K562 (cell line): ENCODE results near the gene RACK1. TPM values are rescaled to one million over a fixed set of nuclear protein-coding genes. Genes with fewer than 3 reads are reported as not detected.
A peak's percentile ranks its signal among the peaks of the same experiment; 100 is the strongest.

Experiments used
- JUND ChIP-seq, 2 experiments: IDR thresholded peaks; 2 replicates in 1 of 2; 3 replicates in 1 of 2; pipeline ENCODE4 v1.6.1; 2011; ENCODE audit warnings: borderline replicate concordance in 2 of 2, low read depth in 2 of 2, low read length in 2 of 2, improper control_type of control experiment in 1 of 2, missing biosample characterization in 1 of 2, missing genetic modification characterization in 1 of 2, missing genetic modification reagents in 1 of 2
- MITF ChIP-seq: IDR thresholded peaks from 2 replicates; pipeline ENCODE4 v1.6.1; 2014; ENCODE audit warnings: antibody characterized with exemption
- ZBTB2 ChIP-seq: fragments of 450-650 bp; IDR thresholded peaks from 2 replicates; pipeline ENCODE4 v1.6.1; 2016; ENCODE audit warnings: antibody characterized with exemption
- ZBTB26 ChIP-seq: fragments of 450-650 bp; formaldehyde crosslinking; IDR thresholded peaks from 2 replicates; pipeline ENCODE4 v1.4.0; 2022; ENCODE audit warnings: missing genetic modification characterization
- ZBTB40 ChIP-seq, 2 experiments: fragments of 450-650 bp in 1 of 2; sonication (generic) in 1 of 2; formaldehyde crosslinking in 1 of 2; IDR thresholded peaks; 2 replicates each; pipeline versions ENCODE4 v1.7.1 to v1.9.0; 2016 to 2022; ENCODE audit warnings: inconsistent platforms in 1 of 2, mild to moderate bottlenecking in 1 of 2, missing genetic modification reagents in 1 of 2
- ZBTB5 ChIP-seq: fragments of 450-650 bp; IDR thresholded peaks from 2 replicates; pipeline ENCODE4 v1.6.1; 2017; ENCODE audit warnings: antibody characterized with exemption
- ZNF311 ChIP-seq: fragments of 250-450 bp; sonication (Bioruptor Pico); IDR thresholded peaks from 2 replicates; pipeline ENCODE4 v1.4.0; 2020; ENCODE audit warnings: mild to moderate bottlenecking, moderate library complexity
- ZNF507 ChIP-seq: conservative IDR thresholded peaks from 2 replicates; pipeline ENCODE4 v1.6.1; 2017; ENCODE audit warnings: missing genetic modification characterization, missing compliant biosample characterization
- polyA plus RNA-seq, 8 experiments: library from polyadenylated mRNA; depleted of rRNA in 4 of 8; stranded (reverse) in 5 of 8; unstranded in 3 of 8; fragments of >200 nt; fragmentation: Nextera tagmentation in 2 of 8; fragmentation: Illumina TruSeq in 1 of 8; extraction: Ambion mirVana in 2 of 8; extraction: Trizol in 1 of 8; gene quantifications; 2 replicates each; pipeline versions ENCODE4 v1.2.1 to v1.2.3, GENCODE V29; 2011 to 2014; ENCODE audit warnings: inconsistent platforms in 1 of 8, missing spikeins in 1 of 8
- total RNA-seq, 7 experiments: library from RNA; depleted of rRNA in 6 of 7; stranded (reverse); fragments of >200 nt in 6 of 7; fragmentation: Illumina TruSeq in 2 of 7; extraction: Trizol in 2 of 7; gene quantifications; 2 replicates each; pipeline versions ENCODE4 v1.2.1 to v1.2.3, GENCODE V29; 2011 to 2021; ENCODE audit warnings: low replicate concordance in 1 of 7

RACK1 gene
- total and polyA plus RNA-seq, 9 of the 15 experiments (the other 6 are each of a cell fraction or from before 2014, with no cell fraction given), result 2,303 to 5,311 (median 3,833) TPM

- TF ChIP-seq ZBTB40 (IDR thresholded peaks at IDR 0.05), result peak; percentile 84
- no peak for TF ChIP-seq ZBTB40 (CRISPR knock-in tag; IDR thresholded peaks at IDR 0.05)
- no peak for TF ChIP-seq ZNF311 (CRISPR knock-in tag)
- no peak for TF ChIP-seq ZBTB26 (CRISPR knock-in tag)
- TF ChIP-seq MITF, result no peak
- no peak for TF ChIP-seq ZNF507
- TF ChIP-seq ZBTB5, result peak; percentile 80; the same call in 1 of the 2 replicates
- peak; percentile 79; the same call in 1 of the 2 replicates for TF ChIP-seq ZBTB2
- TF ChIP-seq JUND (IDR thresholded peaks at IDR 0.05; ENCODE audit: borderline replicate concordance, low read depth, low read length), result peak; percentile 47; the same call in 1 of the 2 replicates
- no peak for TF ChIP-seq JUND (tag; IDR thresholded peaks at IDR 0.05; ENCODE audit: borderline replicate concordance, low read depth, low read length)
These were observed 56.0 kb downstream of the RACK1 start (continued) for GRCh38 chr5:181187500-181188213.
